Breast epithelium (tissue), 3 donors: ENCODE measurements around the gene KIAA0753.

Experiments
- CTCF ChIP-seq, 3 donors: fragments of 450-650 bp; IDR thresholded peaks; one replicate each; pipeline ENCODE4 v1.5.1; 2016 to 2017; ENCODE audit warnings: antibody characterized with exemption in 3 of 3, mild to moderate bottlenecking in 3 of 3, moderate library complexity in 3 of 3
- POLR2A ChIP-seq: fragments of 450-650 bp; IDR thresholded peaks from one replicate; pipeline ENCODE4 v1.6.1; 2016; ENCODE audit warnings: antibody characterized with exemption, mild to moderate bottlenecking, moderate library complexity

- TF ChIP-seq CTCF (IDR thresholded peaks at IDR 0.05) (no peak), POLR2A (no peak)
Observed at GRCh38 chr17:6636616-6637457, 3.7 kb downstream of the KIAA0753 start.
